ENCODE measurements around the gene ATAD3A.
"Not testable (repeated sequence)": the region's sequence is repeated elsewhere in the genome, so short reads cannot be mapped to it uniquely, and the experiment has no call there.

Gene ATAD3A

DNA sequence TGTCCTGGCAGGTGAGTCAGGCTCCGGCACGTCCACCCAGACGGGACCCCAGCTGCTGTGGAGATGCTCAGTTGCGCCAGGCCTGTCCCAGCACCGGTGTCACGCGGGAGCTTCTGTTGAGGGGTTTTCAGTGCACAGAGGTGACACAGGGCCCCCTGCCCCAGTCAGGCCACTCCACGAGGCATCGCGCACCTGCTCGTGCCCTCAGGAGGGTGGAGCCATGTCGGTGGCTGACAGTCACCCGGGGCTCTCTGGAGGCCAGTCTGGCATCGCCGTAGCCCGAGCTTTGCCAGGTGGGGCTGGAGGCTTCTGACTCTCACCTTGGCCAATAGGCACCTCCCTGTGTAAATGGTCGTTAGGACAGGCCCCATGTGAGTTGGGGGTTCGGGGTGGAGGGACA is 17.4 kb downstream of the ATAD3A start:
- TF ChIP-seq, protein P1, sequence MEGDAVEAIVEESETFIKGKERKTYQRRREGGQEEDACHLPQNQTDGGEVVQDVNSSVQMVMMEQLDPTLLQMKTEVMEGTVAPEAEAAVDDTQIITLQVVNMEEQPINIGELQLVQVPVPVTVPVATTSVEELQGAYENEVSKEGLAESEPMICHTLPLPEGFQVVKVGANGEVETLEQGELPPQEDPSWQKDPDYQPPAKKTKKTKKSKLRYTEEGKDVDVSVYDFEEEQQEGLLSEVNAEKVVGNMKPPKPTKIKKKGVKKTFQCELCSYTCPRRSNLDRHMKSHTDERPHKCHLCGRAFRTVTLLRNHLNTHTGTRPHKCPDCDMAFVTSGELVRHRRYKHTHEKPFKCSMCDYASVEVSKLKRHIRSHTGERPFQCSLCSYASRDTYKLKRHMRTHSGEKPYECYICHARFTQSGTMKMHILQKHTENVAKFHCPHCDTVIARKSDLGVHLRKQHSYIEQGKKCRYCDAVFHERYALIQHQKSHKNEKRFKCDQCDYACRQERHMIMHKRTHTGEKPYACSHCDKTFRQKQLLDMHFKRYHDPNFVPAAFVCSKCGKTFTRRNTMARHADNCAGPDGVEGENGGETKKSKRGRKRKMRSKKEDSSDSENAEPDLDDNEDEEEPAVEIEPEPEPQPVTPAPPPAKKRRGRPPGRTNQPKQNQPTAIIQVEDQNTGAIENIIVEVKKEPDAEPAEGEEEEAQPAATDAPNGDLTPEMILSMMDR (IDR thresholded peaks at IDR 0.05; ENCODE audit: low read depth, low read length), result no peak
- Histone ChIP-seq H3K4me3 (ENCODE audit: low read depth, low read length) (no peak overlapping the region), H3K36me3 (peaks cover 40% of the 10 kb centered on the region), H3K9me3 (no peaks in the 10 kb centered on the region; the same call in 1 of the 2 replicates), H3K27me3 (no peaks in the 10 kb centered on the region), H3K4me1 (no peaks in the 10 kb centered on the region)
- no peak for DNase-seq

DNA sequence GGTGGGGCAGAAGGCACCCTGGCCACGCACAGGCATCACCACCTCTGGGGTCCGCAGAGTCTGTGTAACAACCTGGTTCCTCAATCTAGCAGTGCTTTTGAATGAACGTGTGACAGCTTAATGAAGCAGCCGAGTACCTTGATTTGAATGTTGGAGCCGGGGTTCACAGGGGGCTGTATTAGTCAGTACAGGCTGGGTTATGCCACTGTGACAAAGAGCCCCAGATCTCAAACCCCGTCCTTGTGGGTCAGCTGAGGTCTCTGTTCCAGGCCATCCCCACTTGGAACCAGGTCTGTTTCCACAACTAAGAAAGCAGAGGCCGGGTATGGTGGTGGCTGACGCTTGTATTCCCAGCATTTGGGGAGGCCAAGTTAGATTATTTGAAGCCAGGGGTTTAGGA is 18.0 kb downstream of the ATAD3A start:
- TF ChIP-seq, protein P1 (IDR thresholded peaks at IDR 0.05; ENCODE audit: low read depth, low read length), result no peak
- Histone ChIP-seq H3K4me3 (ENCODE audit: low read depth, low read length) (no peak overlapping the region), H3K9me3 (no peaks in the 10 kb centered on the region; the same call in 1 of the 2 replicates), H3K36me3 (peaks cover 44% of the 10 kb centered on the region), H3K4me1 (no peaks in the 10 kb centered on the region), H3K27me3 (no peaks in the 10 kb centered on the region)
- DNase-seq, result no peak

DNA sequence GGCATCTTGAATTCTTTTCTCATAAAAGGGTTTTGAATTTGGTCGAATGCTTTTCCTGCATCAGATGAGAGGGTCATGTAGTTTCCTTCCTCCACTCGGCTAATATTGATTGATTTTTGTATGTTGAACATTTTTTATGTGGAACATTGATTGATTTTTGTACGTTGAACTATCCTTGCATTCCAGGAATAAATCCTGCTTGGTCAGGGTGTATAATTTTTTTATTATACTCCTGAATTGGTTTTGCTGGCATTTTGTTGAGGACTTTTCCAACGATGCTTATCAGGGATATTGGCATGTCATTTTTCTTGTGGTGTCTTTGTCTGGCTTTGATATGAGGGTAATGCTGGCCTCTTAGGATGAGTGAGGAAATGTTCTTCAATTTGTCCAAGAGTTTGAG is 20.0 kb downstream of the ATAD3A start:
- Histone ChIP-seq H3K4me1 (no peaks in the 10 kb centered on the region), H3K9me3 (no peaks in the 10 kb centered on the region; the same call in 1 of the 2 replicates), H3K36me3 (peaks cover 50% of the 10 kb centered on the region), H3K27me3 (no peaks in the 10 kb centered on the region), H3K4me3 (ENCODE audit: low read depth, low read length) (no peak overlapping the region)
- TF ChIP-seq, protein P1 (IDR thresholded peaks at IDR 0.05; ENCODE audit: low read depth, low read length), result no peak
- DNase-seq, result no peak

DNA sequence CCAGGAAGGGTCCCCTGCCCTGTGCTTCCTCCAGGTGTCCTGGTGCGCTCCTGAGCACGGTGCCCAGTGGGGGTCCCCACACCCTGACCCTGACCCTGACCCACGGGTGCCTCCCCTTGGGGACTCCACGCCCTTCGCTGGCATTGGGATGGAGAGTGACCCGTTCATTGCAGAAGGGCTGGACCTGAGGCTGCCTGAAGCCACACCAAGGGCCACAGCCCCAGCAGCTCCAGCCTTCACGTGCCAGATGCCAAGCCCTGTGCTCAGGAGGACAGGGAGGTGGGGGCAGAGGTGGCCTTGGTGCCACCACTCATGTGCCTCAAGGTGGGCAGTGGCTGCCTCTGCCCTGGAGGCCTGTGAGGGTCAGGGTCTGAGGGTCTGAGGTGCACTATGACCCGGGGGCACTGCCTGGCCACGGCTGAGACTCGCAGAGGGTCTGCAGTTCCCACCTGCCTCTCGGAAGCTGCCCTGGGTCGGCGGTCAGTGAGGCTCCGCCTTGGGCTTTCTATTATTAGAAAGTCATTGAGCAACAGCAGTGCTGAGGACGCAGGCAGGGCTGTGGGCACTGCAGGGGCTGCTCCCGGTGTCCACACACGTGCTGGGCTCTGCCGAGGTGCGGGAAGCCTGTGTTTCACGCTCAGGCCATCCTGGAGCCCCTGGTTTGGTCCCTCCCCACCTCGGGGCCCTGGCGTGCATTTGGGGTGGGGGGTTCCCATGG is 21.4 kb downstream of the ATAD3A start:
- H3K9me3 ChIP-seq, DNase-seq: not testable (repeated sequence)
- H3K36me3 ChIP-seq, result peaks cover 37% of the 10 kb centered on the region

DNA sequence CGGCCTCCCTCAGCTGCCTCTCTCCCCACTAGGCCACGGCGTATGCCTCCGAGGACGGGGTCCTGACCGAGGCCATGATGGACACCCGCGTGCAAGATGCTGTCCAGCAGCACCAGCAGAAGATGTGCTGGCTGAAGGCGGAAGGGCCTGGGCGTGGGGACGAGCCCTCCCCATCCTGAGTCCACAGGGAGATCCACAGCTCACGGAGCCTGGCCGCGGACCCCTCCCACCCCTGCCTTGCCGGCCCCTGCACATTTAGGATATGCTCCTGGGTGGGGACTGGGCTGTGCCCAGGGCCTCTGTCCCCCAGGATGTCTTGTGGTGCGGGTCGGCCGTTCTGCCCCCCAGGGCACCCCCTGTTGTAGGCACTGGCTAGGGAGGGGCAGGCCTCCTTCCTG is 21.9 kb downstream of the ATAD3A start:
- not testable (repeated sequence) for DNase-seq; H3K4me1 ChIP-seq; H3K4me3 ChIP-seq (ENCODE audit: low read depth, low read length); H3K27me3 ChIP-seq; H3K9me3 ChIP-seq
- H3K36me3 ChIP-seq, result peaks cover 35% of the 10 kb centered on the region

More for the DNA sequence above, 21.4 kb downstream of the ATAD3A start:
- H3K4me1 ChIP-seq; H3K27me3 ChIP-seq; H3K4me3 ChIP-seq (ENCODE audit: low read depth, low read length): not testable (repeated sequence)

DNA sequence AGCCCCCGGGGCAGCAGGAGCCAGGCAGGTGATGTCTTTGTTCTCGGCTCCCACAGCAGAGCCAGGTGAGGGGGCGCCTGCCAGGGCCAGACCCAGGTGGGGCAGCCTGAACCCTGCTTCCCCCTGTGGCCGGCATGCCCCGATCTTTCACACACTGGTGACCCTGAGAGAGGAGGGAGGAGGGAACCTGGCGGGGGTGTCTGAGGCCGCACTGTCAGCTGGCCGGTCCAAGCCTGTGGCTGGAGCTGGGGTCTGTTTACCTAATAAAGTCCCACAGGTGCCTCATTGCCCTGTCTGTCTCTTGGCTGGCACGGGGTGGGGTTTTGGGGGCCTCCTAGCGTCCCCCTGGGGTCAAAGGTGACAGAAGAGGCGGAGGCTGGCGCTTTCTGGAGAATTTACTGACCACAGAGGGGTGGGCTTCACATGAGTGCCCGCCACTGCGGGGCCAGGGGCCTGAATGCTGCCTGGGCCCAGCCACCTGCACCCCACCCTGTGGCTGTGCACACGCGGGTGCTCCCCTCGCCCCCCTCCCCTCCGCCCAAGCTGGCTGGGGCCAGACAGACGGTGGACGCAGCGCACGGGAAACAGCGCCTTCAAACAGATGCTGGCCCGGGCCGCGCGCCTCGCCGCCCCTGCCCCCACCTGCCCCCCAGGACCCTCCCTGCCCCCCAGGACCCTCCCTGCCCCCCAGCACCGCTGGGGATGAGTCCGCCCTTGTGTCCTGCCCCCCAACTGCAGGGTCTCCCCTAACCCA is 22.6 kb downstream of the ATAD3A start:
- Histone ChIP-seq H3K27me3 (no peaks in the 10 kb centered on the region), H3K9me3 (no peaks in the 10 kb centered on the region; the same call in 1 of the 2 replicates), H3K4me1 (no peaks in the 10 kb centered on the region), H3K4me3 (ENCODE audit: low read depth, low read length) (no peak overlapping the region), H3K36me3 (peaks cover 28% of the 10 kb centered on the region)
- TF ChIP-seq, protein P1 (IDR thresholded peaks at IDR 0.05; ENCODE audit: low read depth, low read length), result no peak
- DNase-seq, result no peak
